GM19372 (cell line): ENCODE data around the gene PRRT2.
"Not testable (repeated sequence)": the region's sequence is repeated elsewhere in the genome, so short reads cannot be mapped to it uniquely, and the experiment has no call there.

Experiments used
- ATAC-seq: cut with Tn5 transposase; IDR thresholded peaks from one replicate; pipeline ENCODE4 v1.9.1; 2021; ENCODE audit warnings: mild to moderate bottlenecking, low read depth, moderate library complexity; ENCODE audit not compliant: unreplicated experiment

The PRRT2 gene

DNA sequence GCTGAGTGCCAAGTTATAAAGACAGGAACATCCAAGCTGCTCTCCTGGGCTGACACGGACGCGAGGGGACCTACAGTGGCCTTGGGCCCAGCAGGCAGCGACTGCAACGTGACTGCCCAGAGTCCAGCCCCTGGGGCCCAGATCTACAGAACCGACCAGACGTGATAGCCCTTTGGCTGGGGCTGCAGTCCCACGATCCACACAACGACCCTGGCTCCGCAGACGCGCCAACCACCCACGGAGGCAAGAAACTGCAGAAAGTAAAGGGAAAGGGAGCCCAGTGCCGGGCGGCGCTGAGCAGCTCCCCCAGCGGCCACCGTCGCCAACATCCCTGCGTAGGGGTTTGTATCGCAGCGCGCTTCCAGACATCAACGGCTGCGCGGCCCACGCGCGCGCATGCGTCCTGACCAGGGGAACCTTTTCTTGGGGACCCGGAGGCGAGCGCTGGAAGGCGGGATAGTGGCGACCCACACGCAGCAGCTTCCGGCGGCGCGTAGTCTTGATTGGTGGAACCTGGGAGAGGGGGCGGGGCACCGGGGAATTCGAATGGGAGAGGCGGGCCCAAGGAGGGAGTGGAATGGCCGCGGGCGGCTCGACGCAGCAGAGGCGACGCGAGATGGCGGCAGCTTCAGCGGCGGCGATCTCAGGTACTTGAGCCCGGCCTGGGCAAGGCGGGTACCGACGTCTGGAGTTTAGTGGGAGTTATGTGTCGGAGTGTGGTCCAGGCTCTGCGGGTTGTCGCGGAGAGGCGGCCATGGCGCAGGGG is 21.6 kb upstream of the PRRT2 start, which contains the start of gene KIF22:
KIF22 (plus strand) TSS at position 569 of the 766 bp plus-strand sequence; CDS start at position 578, 9 bp downstream.
- ATAC-seq, result peak; percentile 92

DNA sequence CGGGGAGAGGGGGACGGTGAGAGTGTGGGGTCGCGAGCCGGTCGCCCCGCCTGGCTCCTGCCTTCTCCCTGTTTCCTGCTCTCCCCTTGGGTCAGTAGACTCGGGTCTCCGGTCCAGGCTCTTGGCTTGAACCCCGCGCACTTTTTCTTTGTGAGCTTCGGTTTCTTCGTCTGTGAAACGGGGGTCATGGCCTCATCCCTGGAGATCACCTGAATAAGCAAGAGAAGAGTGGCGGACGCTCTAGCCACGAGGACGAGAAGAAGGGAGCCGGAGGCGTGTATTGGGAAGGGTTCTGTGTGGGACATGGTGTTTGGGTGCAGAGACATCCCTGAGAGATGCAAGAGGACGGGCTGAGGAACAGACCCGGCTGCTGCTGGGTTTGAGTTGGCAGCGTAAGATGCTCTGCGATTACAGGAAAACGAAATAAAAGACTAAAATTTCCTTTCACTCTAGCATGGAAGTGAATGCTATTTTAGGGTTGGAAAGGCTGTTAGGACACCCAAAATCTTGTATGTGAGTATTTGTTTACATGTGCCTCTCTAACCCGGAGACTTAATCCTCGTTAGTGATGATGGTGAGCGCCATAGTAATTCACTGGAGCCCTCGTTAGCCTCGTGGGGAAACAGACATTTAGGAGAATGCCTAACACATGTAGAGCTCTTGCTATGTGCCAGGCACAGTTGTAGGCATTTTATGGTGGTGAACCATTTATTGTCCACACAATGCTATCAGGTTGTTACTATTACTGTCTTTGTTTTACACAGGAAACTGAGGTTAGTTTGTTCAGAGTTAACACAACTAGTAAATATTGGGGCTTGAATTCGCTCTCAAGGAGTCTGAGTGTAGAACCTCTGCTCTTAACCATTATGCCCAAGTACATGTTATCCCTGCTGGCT is 20.8 kb upstream of the PRRT2 start:
- ATAC-seq, result peak; percentile 24

DNA sequence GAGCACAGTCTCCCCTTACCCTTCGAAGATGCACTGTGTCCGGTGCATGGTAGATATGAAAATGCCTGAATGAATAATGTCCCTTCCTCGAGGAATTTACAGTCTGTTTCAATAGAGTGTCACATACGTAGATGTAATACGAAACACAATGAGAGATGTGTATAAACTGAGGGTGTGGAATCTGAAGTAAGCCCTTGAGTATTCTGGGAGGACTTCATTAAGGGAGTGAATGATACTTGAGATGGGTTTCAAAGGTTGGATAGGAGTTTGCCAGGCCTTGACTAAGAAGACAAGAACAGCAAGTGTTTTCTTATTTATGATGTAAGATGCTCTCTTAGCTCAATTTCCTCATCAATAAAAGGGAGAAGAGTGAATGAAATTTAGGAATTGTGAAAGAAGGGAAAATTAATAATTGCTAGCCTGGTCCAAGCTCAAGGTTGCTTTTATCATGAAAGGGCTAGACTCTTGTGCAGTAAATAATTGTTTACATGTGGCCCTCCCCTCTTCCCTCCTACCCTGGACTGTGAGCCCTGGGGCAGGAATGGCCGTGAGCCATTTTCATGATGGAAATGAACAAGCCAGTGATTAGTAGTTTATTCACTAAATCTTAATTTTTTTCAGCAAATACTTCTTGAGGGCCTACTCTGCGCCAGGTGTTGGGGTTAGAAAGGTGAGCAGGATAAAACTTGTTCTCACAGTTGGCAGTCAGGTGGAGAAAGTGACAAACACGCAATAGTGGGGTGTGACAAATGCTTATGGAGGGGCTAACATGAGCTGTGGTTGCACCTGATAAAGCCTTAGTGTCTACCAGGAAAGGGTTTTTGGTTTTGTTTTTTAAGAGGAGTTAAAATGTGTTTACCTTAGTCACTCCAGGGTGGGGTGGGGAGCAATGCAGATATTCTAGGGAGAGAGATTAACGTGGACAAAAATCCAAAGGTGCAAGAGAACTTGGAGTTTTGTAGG is 19.9 kb upstream of the PRRT2 start:
- ATAC-seq, result no peak

DNA sequence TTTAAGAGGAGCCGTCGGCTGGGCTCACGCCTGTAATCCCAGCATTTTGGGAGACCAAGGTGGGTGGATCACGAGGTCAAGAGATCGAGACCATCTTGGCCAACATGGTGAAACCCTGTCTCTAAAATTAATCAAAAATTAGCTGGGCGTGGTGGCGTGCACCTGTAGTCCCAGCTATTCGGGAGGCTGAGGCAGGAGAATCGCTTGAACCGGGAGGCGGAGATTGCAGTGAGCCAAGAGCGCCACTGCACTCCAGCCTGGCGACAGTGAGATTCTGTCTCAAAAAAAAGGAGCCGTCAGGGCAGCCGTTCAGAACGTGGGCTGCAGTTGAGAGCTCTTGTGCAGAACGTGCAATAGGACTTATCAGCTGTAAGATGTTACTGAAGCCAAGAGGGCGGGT is 18.8 kb upstream of the PRRT2 start:
- ATAC-seq, result not testable (repeated sequence)

DNA sequence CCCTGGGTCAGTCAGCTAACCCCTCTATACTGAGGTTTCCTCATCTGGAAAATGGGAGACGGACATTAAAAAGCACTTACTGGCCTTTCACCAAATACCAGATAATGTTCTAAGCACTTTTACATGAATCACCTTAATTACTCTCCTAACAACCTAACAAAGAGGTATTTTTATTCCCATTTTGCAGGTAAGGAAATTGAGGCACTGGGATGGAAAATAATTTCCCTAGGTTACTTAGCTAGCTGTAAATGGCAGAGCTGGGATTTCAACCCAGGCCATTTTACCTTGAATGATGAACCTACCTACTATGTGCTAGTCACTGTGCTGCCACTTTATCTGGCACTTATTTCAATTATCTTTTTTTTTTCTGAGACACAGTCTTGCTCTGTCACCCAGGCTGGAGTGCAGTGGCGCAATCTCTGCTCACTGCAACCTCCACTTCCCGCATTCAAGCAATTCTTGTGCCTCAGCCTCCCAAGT is 17.7 kb upstream of the PRRT2 start:
- ATAC-seq, result no peak

DNA sequence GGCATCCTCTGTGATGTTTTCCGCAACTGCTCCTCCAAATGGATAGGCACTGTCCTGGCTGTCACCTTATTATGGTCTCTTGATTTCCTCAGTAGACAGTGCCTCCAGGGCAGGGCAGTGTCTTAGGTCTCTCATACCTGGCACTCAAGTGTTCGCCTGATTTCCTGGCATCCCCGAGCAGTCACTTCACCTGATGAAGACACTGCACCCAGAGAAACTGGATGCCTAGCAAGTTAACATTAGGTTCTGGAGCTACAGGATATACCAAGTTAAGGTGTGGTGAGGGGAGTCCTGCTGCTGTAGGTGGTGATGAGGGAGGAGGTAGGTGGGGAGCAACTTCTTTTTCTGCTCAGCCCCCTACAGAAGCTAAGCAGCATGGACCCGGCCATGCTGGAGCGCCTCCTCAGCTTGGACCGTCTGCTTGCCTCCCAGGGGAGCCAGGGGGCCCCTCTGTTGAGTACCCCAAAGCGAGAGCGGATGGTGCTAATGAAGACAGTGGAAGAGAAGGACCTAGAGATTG is 9.5 kb upstream of the PRRT2 start:
- ATAC-seq, result no peak

DNA sequence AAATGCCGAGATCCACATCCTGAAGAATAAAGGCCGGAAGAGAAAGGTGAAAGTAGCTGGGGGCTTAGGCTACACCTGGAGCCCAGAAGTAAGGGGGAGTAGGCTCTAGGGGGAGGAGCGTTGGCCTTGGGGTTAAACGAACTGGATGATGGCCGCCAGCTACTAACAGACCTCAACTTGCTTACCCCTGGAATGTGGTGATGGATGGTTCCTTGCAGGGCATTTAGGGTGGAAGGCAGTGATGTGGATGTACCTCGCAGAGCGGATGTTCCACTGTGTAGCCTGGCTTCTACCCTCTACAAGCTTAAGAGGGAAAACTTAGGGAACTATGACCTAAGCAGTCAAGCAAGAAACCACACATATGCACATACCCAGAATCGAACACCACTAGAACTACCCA is 8.0 kb upstream of the PRRT2 start:
- no peak for ATAC-seq

DNA sequence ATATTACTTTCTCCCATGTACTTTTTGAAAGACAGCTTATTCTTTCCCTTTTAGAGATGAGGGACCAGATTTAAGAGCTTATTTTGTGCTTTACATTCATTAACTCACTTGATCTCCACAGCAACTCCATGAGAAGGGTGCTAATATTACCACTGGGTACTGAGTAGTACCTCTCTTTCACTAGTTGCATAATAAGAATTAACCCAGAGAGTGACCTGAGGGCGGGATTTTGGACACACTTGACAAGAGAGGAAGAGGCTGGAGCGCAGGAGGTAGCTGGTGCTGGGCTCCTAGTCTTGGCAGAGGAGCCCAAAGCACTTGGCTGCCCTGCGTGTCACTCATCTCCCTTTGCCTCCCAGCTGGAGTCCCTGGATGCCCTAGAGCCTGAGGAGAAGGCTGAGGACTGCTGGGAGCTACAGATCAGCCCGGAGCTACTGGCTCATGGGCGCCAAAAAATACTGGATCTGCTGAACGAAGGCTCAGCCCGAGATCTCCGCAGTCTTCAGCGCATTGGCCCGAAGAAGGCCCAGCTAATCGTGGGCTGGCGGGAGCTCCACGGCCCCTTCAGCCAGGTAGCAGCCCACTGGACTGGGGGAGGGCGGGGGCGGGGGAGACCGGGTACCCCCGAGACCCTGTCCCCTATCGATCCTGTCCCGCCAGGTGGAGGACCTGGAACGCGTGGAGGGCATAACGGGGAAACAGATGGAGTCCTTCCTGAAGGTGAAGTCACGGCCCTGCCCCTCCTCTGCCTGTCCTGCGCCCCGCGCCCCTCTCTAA is 7.3 kb upstream of the PRRT2 start:
- ATAC-seq, result no peak

DNA sequence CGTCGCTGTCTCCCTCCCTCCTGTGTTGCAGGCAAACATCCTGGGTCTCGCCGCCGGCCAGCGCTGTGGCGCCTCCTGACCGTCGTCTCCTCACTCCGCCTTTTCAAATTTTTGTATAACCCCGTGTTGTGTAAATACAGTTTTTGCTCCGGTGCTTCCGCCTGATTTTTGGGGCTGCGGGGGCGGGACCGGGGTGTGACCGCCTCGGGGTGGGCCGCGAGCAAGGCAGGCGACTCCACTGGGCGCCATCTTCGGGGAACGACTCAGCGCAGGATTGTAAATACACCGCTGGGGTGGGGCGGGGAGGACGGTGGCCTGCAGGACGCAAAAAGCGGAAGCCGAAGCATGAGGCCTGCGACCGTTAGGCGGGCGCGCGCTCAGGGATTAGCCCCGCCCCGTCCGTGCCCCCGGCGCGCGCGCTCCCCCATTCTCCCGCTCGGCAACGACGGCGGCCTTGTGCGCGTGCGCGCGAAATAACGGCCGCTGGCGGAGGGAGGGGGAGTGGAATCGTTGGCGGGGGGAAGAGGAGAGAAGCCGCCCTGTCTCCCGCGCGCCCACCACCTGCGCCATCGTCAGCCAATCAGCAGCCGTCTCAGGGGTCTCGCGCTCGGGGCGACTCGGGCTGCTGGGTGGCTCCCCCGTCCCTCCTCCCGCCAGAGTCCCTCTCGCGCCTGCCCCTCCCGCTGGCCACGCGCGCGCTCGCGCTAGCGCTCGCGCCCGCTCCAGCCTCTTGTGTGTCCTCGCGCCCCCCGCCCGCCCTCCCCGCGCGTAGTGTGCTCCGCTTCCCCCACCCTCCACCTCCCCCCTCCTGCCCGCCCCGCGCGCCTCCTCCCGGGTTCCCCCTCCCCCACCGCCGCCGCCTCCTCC is 6.5 kb upstream of the PRRT2 start:
- peak; percentile 60 for ATAC-seq

DNA sequence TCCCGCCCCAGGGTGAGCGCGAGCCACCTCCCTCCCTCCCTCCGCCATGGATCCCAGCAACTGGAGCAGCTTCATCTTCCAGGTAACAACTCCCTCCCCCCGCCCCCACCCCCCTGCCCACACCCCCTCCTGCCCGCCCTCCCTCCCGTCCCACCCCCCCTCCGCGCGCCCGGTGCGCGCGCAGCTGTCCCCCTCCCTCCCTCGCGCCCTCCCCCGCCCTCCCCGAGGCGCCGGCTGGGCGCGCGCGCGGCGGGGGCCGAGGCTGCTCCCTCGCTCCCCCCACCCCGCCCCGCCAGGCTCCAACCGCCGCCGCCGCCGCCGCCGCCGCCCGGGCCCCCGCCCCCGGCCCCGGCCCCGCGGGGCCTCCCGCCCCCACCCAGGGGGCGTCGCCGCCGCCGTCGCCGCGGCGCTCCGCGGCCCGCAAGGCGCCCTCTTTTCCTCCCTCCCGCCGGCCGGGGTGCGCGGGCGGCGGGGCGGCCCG is 5.9 kb upstream of the PRRT2 start, which contains the start of gene MAZ:
MAZ (plus strand) TSS at position 431 of the 481 bp plus-strand sequence. CDS start 173 bp downstream, outside the sequence.
- ATAC-seq, result no peak

DNA sequence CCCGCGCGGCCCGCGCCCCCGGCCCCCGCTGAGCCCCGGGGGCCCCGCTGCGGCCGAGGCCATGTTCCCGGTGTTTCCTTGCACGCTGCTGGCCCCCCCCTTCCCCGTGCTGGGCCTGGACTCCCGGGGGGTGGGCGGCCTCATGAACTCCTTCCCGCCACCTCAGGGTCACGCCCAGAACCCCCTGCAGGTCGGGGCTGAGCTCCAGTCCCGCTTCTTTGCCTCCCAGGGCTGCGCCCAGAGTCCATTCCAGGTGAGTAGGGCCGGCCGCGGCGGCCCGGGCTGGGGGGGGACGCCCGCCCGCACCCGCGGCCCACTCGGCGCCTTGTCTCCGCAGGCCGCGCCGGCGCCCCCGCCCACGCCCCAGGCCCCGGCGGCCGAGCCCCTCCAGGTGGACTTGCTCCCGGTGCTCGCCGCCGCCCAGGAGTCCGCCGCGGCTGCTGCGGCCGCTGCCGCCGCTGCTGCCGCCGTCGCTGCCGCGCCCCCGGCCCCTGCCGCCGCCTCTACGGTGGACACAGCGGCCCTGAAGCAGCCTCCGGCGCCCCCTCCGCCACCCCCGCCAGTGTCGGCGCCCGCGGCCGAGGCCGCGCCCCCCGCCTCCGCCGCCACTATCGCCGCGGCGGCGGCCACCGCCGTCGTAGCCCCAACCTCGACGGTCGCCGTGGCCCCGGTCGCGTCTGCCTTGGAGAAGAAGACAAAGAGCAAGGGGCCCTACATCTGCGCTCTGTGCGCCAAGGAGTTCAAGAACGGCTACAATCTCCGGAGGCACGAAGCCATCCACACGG is 5.2 kb upstream of the PRRT2 start:
- no peak for ATAC-seq

DNA sequence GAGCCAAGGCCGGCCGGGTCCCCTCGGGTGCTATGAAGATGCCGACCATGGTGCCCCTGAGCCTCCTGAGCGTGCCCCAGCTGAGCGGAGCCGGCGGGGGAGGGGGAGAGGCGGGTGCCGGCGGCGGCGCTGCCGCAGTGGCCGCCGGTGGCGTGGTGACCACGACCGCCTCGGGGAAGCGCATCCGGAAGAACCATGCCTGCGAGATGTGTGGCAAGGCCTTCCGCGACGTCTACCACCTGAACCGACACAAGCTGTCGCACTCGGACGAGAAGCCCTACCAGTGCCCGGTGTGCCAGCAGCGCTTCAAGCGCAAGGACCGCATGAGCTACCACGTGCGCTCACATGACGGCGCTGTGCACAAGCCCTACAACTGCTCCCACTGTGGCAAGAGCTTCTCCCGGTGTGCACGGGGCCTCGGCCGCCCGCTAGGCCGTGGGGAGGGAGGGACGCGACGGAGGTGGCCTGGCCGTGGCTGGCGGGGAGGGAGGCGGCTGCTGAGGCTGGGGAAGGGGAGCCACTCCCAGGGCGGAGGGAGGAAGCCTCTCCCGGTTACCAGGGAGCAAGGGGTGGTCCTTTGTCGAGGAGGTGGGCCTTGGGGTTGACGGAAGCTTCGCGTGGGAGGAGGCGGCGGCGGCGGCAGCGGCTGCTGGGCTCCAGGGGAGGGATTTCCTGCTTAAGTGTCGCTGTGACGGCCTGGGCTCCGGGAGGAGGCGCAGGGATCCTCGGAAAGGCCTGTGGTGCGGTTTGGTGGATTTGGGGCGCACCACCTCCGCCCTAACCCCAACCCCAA is 4.4 kb upstream of the PRRT2 start:
- no peak for ATAC-seq

DNA sequence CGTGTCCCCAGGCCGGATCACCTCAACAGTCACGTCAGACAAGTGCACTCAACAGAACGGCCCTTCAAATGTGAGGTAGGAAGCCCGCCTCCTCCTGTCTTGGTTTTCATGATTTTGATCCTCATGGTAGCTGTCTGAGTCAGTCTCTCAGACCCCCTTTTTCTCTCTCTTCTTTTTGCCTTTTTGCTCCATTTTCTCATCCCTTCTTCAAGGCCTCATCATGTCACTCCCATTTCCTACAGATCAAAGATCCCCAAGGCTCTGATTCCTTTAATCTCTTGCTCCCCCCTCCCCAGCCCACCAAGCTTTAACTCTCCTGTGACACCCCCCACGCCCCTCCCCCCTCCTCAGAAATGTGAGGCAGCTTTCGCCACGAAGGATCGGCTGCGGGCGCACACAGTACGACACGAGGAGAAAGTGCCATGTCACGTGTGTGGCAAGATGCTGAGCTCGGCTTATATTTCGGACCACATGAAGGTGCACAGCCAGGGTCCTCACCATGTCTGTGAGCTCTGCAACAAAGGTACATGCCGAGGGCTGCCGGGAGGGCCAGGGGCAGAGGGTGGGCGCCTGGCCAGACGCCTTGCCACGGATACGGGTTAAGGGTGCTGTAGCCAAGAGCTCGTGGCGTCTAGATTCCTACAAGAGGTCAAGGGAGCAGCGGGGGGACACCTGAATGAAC is 3.6 kb upstream of the PRRT2 start:
- no peak for ATAC-seq

DNA sequence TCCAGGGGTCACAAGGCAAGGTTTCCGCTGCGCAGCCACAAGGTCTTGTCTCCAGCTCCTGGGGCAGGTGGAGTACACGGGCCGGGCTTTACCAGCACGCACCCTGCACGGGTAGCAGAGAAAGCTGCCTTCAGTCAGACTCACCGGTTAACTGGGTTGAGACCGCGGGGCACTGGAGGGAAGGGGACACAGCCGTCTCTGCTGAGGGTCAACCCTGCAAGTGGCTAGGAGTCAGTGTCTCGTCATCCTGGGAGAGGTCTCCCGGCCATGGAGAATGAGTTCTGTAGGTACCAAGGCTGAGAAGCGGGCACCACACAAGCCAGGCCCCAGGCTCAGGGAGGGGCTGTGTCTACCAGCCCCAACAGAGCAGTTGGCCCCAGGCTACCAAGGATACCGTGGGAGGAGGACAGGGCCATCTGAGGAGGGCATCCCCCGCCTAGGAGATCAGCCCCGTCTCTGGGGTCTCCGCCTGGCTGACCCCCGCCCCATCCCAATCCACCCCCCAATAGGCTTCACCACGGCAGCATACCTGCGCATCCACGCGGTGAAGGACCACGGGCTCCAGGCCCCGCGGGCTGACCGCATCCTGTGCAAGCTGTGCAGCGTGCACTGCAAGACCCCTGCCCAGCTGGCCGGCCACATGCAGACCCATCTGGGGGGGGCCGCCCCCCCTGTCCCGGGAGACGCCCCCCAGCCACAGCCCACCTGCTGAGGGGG is 2.8 kb upstream of the PRRT2 start:
- no peak for ATAC-seq
